Stimulated activated naive B cell treated with anti-CD40 and anti-IgM and Interleukin-4, amounts not matched to agents 10 μg/mL and 1 μg/mL and 100 μg/mL, for 72 hours (primary cell): Measurements from ENCODE around the gene M1AP.

Source experiments
- ATAC-seq, 2 donors: fragments of 150-1000 bp; cut with Tn5 transposase; replicated peaks; 2 replicates each; pipeline ENCODE4 v1.10.0; 2021; ENCODE audit warnings: moderate library complexity in 1 of 2
- DNase-seq: peaks from one replicate; pipeline ENCODE4 v3.0.0; 2021
- H3K27ac Mint-ChIP-seq: one replicate; pipeline ENCODE4 v1.8.0; 2022; ENCODE audit warnings: mild to moderate bottlenecking, mixed read lengths
- H3K27me3 Mint-ChIP-seq, 2 donors: one replicate each; pipeline ENCODE4 v1.8.0; 2022; ENCODE audit warnings: mixed read lengths in 2 of 2
- H3K36me3 Mint-ChIP-seq, 2 donors: one replicate each; pipeline ENCODE4 v1.8.0; 2022; ENCODE audit warnings: mixed read lengths in 2 of 2, mild to moderate bottlenecking in 1 of 2
- H3K4me1 Mint-ChIP-seq, 2 donors: one replicate each; pipeline ENCODE4 v1.8.0; 2022; ENCODE audit warnings: mixed read lengths in 2 of 2, mild to moderate bottlenecking in 1 of 2
- H3K4me3 Mint-ChIP-seq, 2 donors: one replicate each; pipeline ENCODE4 v1.8.0; 2022; ENCODE audit warnings: mild to moderate bottlenecking in 2 of 2, mixed read lengths in 2 of 2, moderate library complexity in 1 of 2
- H3K9me3 Mint-ChIP-seq, 2 donors: one replicate each; pipeline ENCODE4 v1.8.0; 2022; ENCODE audit warnings: mixed read lengths in 2 of 2, mild to moderate bottlenecking in 1 of 2

Gene M1AP

GRCh38 chr2:74548900-74549826 is 99.0 kb downstream of the M1AP start:
- H3K27ac Mint-ChIP-seq = peak overlapping the region; percentile 81
- no peaks in the 10 kb centered on the region for H3K9me3 Mint-ChIP-seq
- ATAC-seq (peak; percentile 65 to 68), DNase-seq (no peak)
- peaks cover 24 to 41% of the 10 kb centered on the region in 2 donors for H3K4me1 Mint-ChIP-seq
- H3K27me3 Mint-ChIP-seq = peaks cover 24 to 48% of the 10 kb centered on the region in 2 donors
- peaks cover 2 to 17% of the 10 kb centered on the region in 2 donors for H3K36me3 Mint-ChIP-seq
- peak overlapping the region; percentile 81 to 86 for H3K4me3 Mint-ChIP-seq

GRCh38 chr2:74548285-74548899 is 99.7 kb downstream of the M1AP start:
- ATAC-seq = no peak
- H3K27me3 Mint-ChIP-seq = peaks cover 24 to 48% of the 10 kb centered on the region in 2 donors

GRCh38 chr2:74546004-74546403 is 102.1 kb downstream of the M1AP start:
- ATAC-seq (no peak), DNase-seq (no peak)
- no peaks in the 10 kb centered on the region for H3K9me3 Mint-ChIP-seq
- no peak overlapping the region for H3K4me3 Mint-ChIP-seq
- peaks cover 24 to 41% of the 10 kb centered on the region in 2 donors for H3K27me3 Mint-ChIP-seq
- H3K36me3 Mint-ChIP-seq = peaks cover 4 to 17% of the 10 kb centered on the region in 2 donors
- H3K4me1 Mint-ChIP-seq = peaks cover 15 to 30% of the 10 kb centered on the region in 2 donors
- H3K27ac Mint-ChIP-seq = no peak overlapping the region

More at GRCh38 chr2:74548285-74548899, 99.7 kb downstream of the M1AP start:
- peak overlapping the region; percentile 78 to 86 for H3K4me3 Mint-ChIP-seq
- DNase-seq = no peak
- H3K9me3 Mint-ChIP-seq = no peaks in the 10 kb centered on the region
- peaks cover 2 to 17% of the 10 kb centered on the region in 2 donors for H3K36me3 Mint-ChIP-seq
- peak overlapping the region; percentile 73 for H3K27ac Mint-ChIP-seq
- H3K4me1 Mint-ChIP-seq = peaks cover 22 to 36% of the 10 kb centered on the region in 2 donors

- Mint-ChIP-seq H3K4me3 (no peak overlapping the region), H3K4me1 (peaks cover 11 to 29% of the 10 kb centered on the region in 2 donors), H3K27ac (no peak overlapping the region), H3K27me3 (peaks cover 18 to 27% of the 10 kb centered on the region in 2 donors), H3K9me3 (no peaks in the 10 kb centered on the region), H3K36me3 (peaks cover 4 to 11% of the 10 kb centered on the region in 2 donors)
- ATAC-seq (no peak), DNase-seq (no peak)
Observed at GRCh38 chr2:74544634-74545033, 103.5 kb downstream of the M1AP start.

GRCh38 chr2:74542978-74543377 is 105.2 kb downstream of the M1AP start:
- Mint-ChIP-seq H3K36me3 (peaks cover 2 to 11% of the 10 kb centered on the region in 2 donors), H3K9me3 (no peaks in the 10 kb centered on the region), H3K4me3 (no peak overlapping the region), H3K27me3 (peaks cover 11 to 18% of the 10 kb centered on the region in 2 donors), H3K4me1 (peaks cover 24 to 35% of the 10 kb centered on the region in 2 donors), H3K27ac (no peak overlapping the region)
- no peak for ATAC-seq
- DNase-seq = no peak

DNA sequence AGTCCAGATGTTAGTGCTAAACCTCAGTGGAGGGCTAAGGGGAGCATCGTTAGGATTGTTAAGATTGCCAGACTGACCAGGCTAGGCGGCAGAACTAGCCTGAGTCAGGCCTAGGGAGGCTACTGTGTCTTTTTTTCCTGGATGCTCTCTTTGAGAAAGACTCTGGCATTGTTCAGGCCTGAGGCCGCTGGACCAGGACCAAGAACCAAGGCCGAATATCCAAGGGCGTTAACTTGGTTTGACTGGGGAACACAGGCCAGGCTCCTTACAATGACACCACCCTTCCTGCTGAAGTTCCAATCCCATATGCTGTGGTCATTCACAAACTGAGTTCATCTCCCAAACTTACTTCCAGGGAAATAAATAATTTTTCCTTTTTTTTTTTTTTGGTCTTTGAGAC is 107.8 kb downstream of the M1AP start:
- Mint-ChIP-seq H3K9me3 (no peaks in the 10 kb centered on the region), H3K4me3 (no peak overlapping the region), H3K36me3 (peaks cover 2 to 13% of the 10 kb centered on the region in 2 donors), H3K27ac (peak overlapping the region; percentile 43), H3K27me3 (no peaks in the 10 kb centered on the region), H3K4me1 (peaks cover 39 to 50% of the 10 kb centered on the region in 2 donors)
- DNase-seq (no peak), ATAC-seq (no peak)

GRCh38 chr2:74538881-74539339 is 109.2 kb downstream of the M1AP start:
- no peak for DNase-seq
- Mint-ChIP-seq H3K27ac (peak overlapping the region; percentile 89), H3K27me3 (no peaks in the 10 kb centered on the region), H3K9me3 (no peaks in the 10 kb centered on the region), H3K4me3 (peak overlapping the region; percentile 61 to 73), H3K4me1 (peaks cover 38 to 53% of the 10 kb centered on the region in 2 donors), H3K36me3 (peaks cover 4 to 19% of the 10 kb centered on the region in 2 donors)
- peak; percentile 80 to 87 for ATAC-seq

GRCh38 chr2:74537140-74537539 is 111.0 kb downstream of the M1AP start:
- Mint-ChIP-seq H3K4me3 (no peak overlapping the region), H3K9me3 (no peaks in the 10 kb centered on the region), H3K36me3 (peaks cover 11 to 29% of the 10 kb centered on the region in 2 donors), H3K27ac (no peak overlapping the region), H3K4me1 (peaks cover 42 to 54% of the 10 kb centered on the region in 2 donors), H3K27me3 (no peaks in the 10 kb centered on the region)
- ATAC-seq (no peak), DNase-seq (no peak)

DNA sequence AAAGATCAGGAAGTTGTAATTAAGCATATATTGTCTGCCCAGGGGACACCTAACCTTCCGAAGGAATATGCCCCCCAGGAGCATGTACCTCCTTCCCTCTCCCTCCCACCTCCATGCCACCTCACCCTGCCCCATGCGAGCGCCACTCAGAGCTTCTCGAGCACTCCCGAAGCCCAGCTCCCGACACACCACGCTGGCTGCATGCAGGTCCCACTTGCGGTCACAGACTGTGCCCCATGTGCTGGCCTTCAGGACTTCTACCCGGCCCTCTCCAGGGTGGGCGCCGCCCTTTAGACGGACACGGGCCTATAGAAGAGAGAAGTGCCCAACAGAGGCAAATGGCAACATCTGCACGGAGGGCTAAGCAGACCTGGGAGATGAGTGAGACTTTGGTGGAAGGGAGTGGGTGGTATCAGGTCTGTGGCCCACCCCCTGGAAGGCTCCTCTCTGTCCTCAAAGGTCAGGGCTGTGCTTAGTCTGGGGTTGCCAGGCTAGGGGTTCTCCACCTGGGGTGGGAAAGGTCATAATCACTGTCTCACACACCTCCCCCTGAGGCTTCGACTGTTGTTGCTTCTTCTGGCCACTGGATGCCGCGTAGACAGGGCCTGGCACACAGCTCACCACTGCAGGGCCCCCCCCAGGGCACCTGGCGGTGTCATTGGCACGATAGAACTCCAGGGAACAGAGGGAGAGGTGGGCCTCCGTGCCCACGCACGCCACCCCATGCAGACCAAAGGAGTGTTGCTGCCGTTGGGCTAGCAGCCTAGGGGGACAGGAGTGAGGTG is 111.8 kb downstream of the M1AP start:
- DNase-seq (no peak), ATAC-seq (peak; percentile 46 to 61)
- Mint-ChIP-seq H3K4me3 (no peak overlapping the region), H3K27ac (no peak overlapping the region), H3K36me3 (peaks cover 11 to 37% of the 10 kb centered on the region in 2 donors), H3K27me3 (no peaks in the 10 kb centered on the region), H3K9me3 (no peaks in the 10 kb centered on the region), H3K4me1 (peaks cover 48 to 59% of the 10 kb centered on the region in 2 donors)

DNA sequence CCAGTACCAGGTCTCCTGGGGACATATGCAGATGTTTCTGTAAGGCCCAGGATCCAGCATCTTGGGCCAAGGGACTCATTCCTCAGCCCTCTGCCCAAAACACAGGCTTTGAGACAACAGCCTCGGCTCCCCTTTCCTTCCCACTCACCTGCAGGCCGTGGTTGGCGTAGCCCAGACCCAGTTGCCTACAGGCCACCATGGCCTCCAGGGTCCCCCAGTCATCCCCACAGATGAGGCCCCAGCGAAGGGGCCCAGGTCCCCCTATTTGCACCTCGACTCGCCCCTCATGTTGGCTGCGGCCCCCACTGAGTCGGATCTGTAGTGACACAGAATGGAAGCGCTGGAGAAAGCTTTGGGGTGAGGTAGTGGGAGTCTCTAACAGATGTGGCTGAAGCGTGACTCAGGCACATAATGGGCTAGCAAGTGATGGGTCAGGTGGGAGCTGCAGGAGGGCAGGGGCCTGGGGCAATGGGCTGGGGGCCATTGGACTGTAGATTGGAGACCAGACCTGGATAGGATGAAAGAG is 112.6 kb downstream of the M1AP start:
- DNase-seq (no peak), ATAC-seq (no peak)
- no peak overlapping the region for H3K4me3 Mint-ChIP-seq
- H3K4me1 Mint-ChIP-seq = peaks cover 55 to 67% of the 10 kb centered on the region in 2 donors
- H3K27me3 Mint-ChIP-seq = no peaks in the 10 kb centered on the region
- H3K27ac Mint-ChIP-seq = no peak overlapping the region
- H3K36me3 Mint-ChIP-seq = peaks cover 15 to 45% of the 10 kb centered on the region in 2 donors
- no peaks in the 10 kb centered on the region for H3K9me3 Mint-ChIP-seq

DNA sequence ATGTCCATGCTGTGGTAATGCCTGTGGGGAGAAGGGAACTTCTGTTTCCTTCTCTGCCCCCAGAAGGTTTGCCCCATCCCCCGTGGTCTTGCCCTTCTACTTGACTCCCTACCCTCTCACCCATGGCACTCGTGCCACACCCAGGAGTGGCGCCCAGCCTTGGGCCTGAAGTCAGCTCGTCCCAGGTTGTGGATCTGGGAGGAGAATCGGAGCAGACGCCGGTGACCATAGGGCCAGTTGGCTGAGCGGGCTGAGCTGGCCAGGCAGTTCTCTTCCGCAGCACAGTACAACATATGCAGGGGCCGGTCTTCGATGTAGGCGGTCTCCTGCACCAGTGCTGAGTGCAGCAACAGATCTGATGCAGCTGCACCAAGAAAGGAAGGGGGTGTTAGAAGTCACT is 113.7 kb downstream of the M1AP start:
- no peak for ATAC-seq
- Mint-ChIP-seq H3K4me3 (no peak overlapping the region), H3K36me3 (peaks cover 15 to 46% of the 10 kb centered on the region in 2 donors), H3K4me1 (peaks cover 50 to 60% of the 10 kb centered on the region in 2 donors), H3K27me3 (no peaks in the 10 kb centered on the region), H3K9me3 (no peaks in the 10 kb centered on the region), H3K27ac (no peak overlapping the region)
- DNase-seq = no peak

DNA sequence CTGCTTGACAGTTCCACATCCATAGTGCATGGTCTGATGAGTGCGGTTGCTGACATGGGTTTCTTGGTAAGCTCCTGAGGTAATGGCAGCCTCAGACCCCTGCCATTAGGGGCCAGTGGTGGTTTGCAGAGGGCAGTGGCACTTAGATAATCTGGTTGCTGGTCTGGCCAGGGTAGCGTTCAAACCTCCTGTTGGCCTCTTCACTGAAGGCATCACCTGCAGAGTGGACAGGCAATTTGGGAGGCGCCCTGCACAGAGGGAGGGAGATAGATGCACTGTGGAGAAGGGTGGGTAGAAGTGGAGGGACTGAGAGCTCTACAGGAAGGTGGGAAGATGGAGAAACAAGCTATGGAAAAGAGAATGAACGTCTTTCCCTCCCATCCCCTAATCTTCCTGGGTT is 114.7 kb downstream of the M1AP start:
- no peaks in the 10 kb centered on the region for H3K27me3 Mint-ChIP-seq
- H3K4me1 Mint-ChIP-seq = peaks cover 42 to 53% of the 10 kb centered on the region in 2 donors
- H3K9me3 Mint-ChIP-seq = no peaks in the 10 kb centered on the region
- H3K27ac Mint-ChIP-seq = no peak overlapping the region
- ATAC-seq = no peak
- no peak overlapping the region for H3K4me3 Mint-ChIP-seq
- peaks cover 20 to 51% of the 10 kb centered on the region in 2 donors for H3K36me3 Mint-ChIP-seq
- DNase-seq = no peak

- ATAC-seq = no peak
- peaks cover 32 to 61% of the 10 kb centered on the region in 2 donors for H3K36me3 Mint-ChIP-seq
- H3K27ac Mint-ChIP-seq = peak overlapping the region; percentile 32
- peaks cover 43 to 53% of the 10 kb centered on the region in 2 donors for H3K4me1 Mint-ChIP-seq
- DNase-seq = no peak
- no peaks in the 10 kb centered on the region for H3K27me3 Mint-ChIP-seq
- H3K4me3 Mint-ChIP-seq = peak overlapping the region; percentile 97 to 100
- peaks cover 0 to 2% of the 10 kb centered on the region in 2 donors for H3K9me3 Mint-ChIP-seq
Observed at GRCh38 chr2:74532222-74532621, 115.9 kb downstream of the M1AP start.
